Stimulated activated CD8-positive, alpha-beta memory T cell treated with anti-CD3 and anti-CD28 coated beads, Interleukin-15, amount 100 ng/mL, for 1 hour (primary cell): ENCODE results near the gene ATOH7.
"Not testable (repeated sequence)": the region's sequence is repeated elsewhere in the genome, so short reads cannot be mapped to it uniquely, and the experiment has no call there.

Experiments used
- DNase-seq: peaks from one replicate; pipeline ENCODE4 v3.0.0-alpha.2; 2020; ENCODE audit warnings: low read depth

Gene ATOH7

DNA sequence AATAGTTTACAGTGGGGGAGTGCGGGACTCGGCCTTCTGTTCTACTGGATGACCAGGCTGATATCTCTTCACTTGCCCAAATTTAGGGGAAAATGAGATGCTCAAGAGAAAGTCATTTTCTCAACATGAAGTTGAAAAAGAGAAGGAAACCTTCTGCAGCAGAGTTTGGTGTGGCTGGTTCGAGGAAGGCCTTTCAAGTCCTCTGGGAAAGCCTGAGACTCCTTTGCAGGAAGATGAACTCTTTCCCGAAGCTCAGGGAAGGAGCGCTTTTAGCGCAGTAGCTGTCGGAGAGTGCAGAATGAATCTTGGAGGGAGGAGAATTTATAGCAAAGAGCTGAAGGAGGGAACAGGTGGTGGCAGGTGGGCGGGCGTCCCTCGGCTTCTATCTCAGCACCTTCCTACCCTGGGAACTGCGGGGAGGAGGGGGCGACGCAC, at the start of gene ATOH7:
Gene ATOH7, minus strand, starts transcription at position 297 of the 435 bp plus-strand sequence. CDS start 436 bp downstream, outside the sequence.
- DNase-seq, result no peak

DNA sequence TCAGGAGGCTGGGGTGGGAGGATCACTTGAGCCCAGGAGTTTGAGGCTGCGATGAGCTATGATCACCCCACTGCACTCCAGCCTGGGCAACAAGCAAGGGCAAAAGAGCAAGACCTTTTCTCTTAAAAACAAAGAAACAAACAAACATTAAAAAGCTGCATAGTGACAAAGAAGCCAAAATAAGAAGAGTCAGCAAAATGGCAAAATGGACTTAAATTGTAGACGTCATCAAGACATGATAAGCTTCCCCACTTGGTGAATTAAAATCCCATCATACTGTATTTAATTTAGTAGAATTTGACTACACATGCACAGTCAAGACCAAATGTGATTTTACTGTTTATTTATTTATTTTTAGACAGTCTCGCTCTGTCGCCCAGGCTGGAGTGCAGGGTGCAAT, 48.8 kb upstream of the ATOH7 start:
- DNase-seq, result no peak

DNA sequence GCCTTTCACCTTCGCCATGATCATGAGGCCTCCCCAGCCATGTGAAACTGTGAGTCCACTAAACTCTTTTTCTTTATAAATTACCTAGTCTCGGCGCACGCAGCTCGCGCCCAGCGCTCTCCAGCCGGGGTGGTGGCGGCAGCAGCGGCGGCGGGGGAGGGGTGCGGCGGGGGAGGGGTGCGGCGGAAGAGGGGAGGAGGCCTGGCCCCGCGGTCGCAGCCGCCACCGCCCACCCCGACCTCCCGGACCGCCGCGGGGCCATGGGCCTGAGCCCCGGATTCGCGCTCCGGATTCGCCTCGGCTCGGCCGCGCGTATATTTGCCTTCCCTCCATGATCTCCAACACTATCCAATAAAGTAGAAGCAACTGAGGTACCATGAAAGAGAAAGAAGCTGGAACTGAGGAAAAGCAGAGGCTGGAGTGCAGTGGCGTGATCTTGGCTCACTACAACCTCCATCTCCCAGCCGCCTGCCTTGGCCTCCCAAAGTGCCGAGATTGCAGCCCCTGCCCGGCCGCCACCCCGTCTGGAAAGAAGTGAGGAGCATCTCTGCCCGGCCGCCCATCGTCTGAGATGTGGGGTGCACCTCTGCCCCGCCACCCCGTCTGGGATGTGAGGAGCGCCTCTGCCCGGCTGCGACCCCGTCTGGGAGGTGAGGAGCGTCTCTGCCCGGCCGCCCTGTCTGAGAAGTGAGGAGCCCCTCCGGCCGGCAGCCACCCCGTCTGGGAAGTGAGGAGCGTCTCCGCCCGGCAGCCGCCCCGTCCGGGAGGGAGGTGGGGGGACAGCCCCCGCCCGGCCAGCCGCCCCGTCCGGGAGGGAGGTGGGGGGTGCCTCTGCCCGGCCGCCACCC, 47.2 kb upstream of the ATOH7 start:
- not testable (repeated sequence) for DNase-seq

GRCh38 chr10:68277814-68278213, 45.9 kb upstream of the ATOH7 start:
- DNase-seq, result not testable (repeated sequence)

GRCh38 chr10:68276224-68276623, 44.3 kb upstream of the ATOH7 start:
- no peak for DNase-seq

DNA sequence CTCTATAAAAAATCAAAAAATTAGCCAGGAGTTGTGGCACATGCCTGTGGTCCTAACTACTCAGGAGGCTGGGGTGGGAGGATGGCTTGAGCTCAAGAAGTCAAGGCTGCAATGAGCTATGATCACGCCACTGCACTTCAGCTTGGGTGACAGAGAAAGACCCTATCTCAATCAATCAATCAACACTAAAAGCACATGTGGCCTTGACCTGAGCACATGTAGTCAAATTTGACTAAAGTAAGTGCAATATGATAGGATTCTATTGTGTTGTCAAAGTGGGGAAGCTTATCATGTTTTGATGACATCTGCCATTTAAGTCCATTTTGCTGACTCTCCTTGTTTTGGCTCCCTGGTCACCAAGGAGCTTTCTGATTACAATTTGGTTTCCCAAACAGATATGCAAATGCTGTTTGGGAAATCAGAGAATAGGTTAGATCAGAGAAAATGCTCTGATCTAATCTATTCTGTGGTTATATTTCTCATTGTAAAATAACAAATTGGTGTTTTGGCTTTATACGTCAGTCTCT, 43.8 kb upstream of the ATOH7 start:
- no peak for DNase-seq

DNA sequence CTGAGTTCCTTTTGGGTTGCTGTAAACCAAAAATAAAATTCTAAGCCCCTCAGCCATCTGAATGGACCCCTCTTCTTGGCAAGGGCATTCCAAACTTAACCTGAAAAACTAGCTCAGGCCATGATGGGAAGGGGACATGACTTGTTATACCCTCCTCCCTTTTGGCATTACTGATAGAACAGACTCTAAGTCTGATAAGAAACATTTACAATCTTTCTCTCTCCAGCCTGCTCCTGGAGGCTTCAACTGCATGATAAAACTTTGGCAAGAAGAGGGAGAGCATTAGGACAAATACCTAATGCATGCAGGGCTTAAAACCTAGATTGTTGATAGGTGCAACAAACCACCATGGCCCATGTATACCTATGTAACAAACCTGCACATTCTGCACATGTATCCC, 40.9 kb upstream of the ATOH7 start:
- DNase-seq, result no peak

DNA sequence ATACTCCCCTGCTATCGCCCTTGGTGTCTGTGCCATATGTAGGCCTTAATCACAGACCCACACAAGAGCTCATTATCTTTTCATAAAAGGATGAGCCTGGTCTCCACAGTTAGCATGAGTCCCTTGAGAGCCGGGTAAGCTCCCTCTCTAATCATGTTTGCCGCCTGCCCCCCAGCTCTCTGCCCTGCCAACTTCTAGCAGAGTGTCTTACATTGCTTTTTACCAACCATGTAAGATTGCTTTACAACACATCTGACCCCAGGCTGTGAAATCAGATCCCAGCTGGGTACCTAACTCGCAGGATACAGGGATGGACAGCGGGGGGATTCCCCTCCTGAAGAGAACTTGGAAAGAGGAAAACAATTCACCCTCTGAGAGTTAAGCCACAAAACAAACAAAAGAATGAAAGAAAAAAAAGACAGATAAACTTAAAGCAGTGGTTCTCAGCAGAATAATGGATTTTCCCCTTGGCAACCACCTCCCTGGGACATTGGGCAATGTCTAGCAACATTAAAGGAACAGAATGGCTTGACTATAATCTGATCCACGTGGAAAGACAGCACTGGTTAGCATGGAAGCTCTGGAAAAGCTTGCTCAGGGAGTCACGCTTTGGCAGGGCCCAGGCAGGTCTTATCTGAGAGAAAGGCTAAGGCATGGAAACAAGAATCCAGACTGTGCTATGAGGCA, 39.4 kb upstream of the ATOH7 start:
- no peak for DNase-seq

- no peak for DNase-seq
Measured at GRCh38 chr10:68269562-68270290, 37.8 kb upstream of the ATOH7 start.

GRCh38 chr10:68261132-68261856, 29.4 kb upstream of the ATOH7 start:
- no peak for DNase-seq

- DNase-seq, result no peak
Measured at GRCh38 chr10:68253346-68253745, 21.4 kb upstream of the ATOH7 start.

DNA sequence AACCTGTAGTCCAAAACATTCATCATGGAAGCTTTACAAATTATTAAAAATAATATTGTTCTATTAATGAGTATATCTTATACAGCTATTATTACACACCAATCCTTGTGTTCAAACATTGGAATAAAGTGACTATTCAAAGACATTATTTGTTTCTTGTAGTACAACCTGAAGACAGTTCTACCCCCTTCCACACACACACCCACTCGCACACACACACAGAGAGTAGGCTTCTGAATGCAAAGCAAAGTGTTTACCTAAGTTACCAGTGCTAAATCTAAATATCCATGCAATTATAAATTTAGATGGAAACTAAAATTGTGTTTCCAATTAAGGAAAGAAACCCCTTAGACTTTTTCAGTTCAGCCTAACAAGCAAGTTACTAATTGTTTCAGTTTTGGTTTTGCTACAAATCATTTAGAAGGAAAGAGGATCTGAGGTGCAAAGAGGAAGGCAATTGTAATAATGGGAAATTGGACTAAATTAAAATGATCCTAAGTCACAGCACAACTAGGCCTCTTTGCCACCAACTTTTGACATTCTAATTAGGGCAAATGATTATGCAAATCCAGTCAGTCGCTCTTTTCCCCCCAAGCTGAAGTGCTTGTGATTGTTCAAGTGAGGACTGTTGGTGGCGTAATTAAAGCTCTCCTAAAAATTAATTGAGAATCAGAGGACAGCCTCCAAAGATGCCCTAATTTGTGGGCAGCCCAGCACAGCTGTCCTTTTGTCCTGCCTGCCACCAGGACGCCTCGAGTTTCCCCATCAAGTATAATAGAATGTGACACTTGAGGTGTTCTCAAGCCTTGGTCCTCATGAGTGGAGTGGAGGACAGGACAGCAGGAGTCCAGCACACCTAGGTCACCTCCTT, 19.9 kb upstream of the ATOH7 start:
- DNase-seq, result no peak

DNA sequence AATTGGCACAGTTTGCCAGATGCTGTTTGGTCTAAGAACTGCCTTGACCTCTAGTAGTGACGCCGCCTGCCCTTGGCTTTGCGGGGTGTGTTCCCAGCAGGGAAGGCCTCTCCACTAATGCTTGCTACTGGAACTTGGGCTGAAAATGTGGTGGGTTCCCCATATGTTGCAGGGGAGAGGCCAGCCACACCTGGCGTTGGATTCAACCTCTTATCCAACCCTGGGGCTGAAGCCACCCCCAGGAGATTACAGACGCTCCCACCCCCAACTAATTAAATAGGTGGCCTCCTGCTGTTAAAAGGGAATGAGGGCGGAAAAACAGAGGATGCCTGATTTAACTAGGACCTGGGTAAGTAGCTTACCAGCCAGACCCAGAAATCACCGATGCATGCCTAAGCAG, 19.2 kb upstream of the ATOH7 start:
- DNase-seq, result no peak

GRCh38 chr10:68249297-68249696, 17.4 kb upstream of the ATOH7 start:
- no peak for DNase-seq

DNA sequence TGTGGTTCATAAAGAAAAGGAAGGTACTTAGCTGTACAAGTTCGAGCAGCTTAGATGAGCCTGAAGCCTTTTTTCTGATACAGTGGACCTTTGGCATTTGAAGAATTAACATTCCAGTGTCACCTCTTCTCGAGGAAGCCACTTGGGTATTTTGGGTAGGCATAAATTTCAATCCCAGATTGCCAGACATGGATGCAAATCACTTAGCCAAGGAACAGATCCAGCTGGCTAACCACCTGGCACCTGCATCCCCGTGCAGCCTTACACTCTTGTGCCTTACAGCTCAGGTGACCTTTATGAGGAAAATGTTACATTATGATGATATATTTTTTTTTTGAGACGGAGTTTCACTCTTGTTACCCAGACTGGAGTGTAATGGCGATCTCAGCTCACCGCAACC, 16.0 kb upstream of the ATOH7 start:
- DNase-seq, result no peak

DNA sequence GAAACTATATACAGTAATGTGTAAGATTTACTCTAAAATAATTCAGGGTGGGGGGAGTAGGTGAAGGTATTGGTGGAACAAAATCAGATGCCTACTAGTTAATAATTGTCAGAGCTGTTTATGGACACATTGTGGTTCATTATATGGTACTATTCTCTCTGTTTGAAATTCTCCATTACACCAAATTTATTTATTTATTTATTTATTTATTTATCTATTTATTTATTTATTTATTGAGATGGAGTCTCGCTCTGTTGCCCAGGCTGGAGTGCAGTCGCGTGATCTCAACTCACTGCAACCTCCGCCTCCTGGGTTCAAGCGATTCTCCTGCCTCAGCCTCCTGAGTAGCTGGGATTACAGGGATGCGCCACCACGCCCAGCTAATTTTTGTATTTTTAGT, 14.5 kb upstream of the ATOH7 start:
- DNase-seq, result not testable (repeated sequence)

DNA sequence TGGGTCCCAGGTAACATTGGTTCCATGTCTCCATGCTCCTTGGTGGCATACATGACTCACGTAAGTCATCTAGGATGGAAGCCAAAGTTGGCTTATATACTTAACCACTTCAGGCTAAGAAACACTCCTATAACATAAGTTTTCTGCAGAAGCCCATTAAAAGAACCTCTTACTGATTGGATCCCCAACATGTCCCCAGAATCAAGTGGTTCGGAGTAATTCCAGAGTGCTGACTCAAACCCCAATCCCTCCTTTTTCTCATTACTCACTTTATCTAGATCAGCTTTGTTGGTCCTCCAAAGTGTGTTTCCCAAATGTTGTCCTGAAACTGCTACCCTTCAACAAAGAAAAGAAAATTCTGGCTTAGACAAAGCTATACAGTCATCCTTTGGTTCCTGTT, 10.1 kb upstream of the ATOH7 start:
- no peak for DNase-seq

GRCh38 chr10:68239596-68240150, 7.8 kb upstream of the ATOH7 start:
- no peak for DNase-seq

GRCh38 chr10:68239069-68239468, 7.2 kb upstream of the ATOH7 start:
- no peak for DNase-seq

GRCh38 chr10:68238371-68238770, 6.5 kb upstream of the ATOH7 start:
- DNase-seq, result no peak
